ENCODE results near the gene ULBP2.
"Not testable (repeated sequence)": the region's sequence is repeated elsewhere in the genome, so short reads cannot be mapped to it uniquely, and the experiment has no call there.

GRCh38 chr6:149967999-149968398 lies 26.2 kb downstream of the ULBP2 start:
- not testable (repeated sequence) for TF ChIP-seq CTCF (IDR thresholded peaks at IDR 0.05; ENCODE audit: low read depth, low read length); EZH2phosphoT487 (IDR thresholded peaks at IDR 0.05; ENCODE audit: low read depth)

Measured in OCI-LY3 (cell line).